Renal pelvis (tissue), 12 donors: ENCODE results near the gene LSM5. TPM values are rescaled to one million over a fixed set of nuclear protein-coding genes. Genes with fewer than 3 reads are reported as not detected.

Experiments used
- DNase-seq: peaks from one replicate; pipeline ENCODE4 v3.0.0-alpha.2; 2013
- long read RNA-seq, 16 experiments: transcript quantifications; one replicate each; lab custom pipeline, GENCODE V29; 2026
- polyA plus RNA-seq, 3 donors: library from polyadenylated mRNA; unstranded; fragments of 120-200 nt; gene quantifications; one replicate each; pipeline ENCODE4 v1.2.1, GENCODE V29; 2013; ENCODE audit not compliant: insufficient read length in 3 of 3

Gene LSM5
- polyA plus RNA-seq: 10 to 100 TPM; 63.4 to 80.9 (median 76.0) TPM
- long read RNA-seq, donor 1, transcript LSM5-208 (5 exons, 2,258 nt): major isoform, 48 of 62 reads
- long read RNA-seq, donor 1, transcript LSM5-204 (5 exons, 740 nt): minor isoform, 7 of 62 reads
- long read RNA-seq, donor 1, partial matches to known transcripts: 5 of 62 reads
- long read RNA-seq, donor 1, other reads (novel, unspliced or antisense): 0 of 62 reads
- long read RNA-seq, donor 2, transcript LSM5-208 (5 exons, 2,258 nt): major isoform, 68 of 84 reads
- long read RNA-seq, donor 2, transcript LSM5-204 (5 exons, 740 nt): minor isoform, 7 of 84 reads
- long read RNA-seq, donor 2, partial matches to known transcripts: 0 of 84 reads
- long read RNA-seq, donor 2, other reads (novel, unspliced or antisense): 5 of 84 reads
- long read RNA-seq, donor 3, transcript LSM5-208 (5 exons, 2,258 nt): major isoform, 59 of 81 reads
- long read RNA-seq, donor 3, partial matches to known transcripts: 11 of 81 reads
- long read RNA-seq, donor 3, other reads (novel, unspliced or antisense): 6 of 81 reads
- long read RNA-seq, donor 4, transcript LSM5-208 (5 exons, 2,258 nt): major isoform, 64 of 80 reads
- long read RNA-seq, donor 4, partial matches to known transcripts: 7 of 80 reads
- long read RNA-seq, donor 4, other reads (novel, unspliced or antisense): 0 of 80 reads
- long read RNA-seq, donor 5, transcript LSM5-208 (5 exons, 2,258 nt): major isoform, 38 of 43 reads
- long read RNA-seq, donor 5, partial matches to known transcripts: 0 of 43 reads
- long read RNA-seq, donor 5, other reads (novel, unspliced or antisense): 0 of 43 reads
- long read RNA-seq, donor 6, transcript LSM5-208 (5 exons, 2,258 nt): major isoform, 35 of 44 reads
- long read RNA-seq, donor 6, partial matches to known transcripts: 5 of 44 reads
- long read RNA-seq, donor 6, other reads (novel, unspliced or antisense): 0 of 44 reads
- long read RNA-seq, donor 7, transcript LSM5-208 (5 exons, 2,258 nt): major isoform, 60 of 79 reads
- long read RNA-seq, donor 7, transcript LSM5-204 (5 exons, 740 nt): minor isoform, 5 of 79 reads
- long read RNA-seq, donor 7, partial matches to known transcripts: 12 of 79 reads
- long read RNA-seq, donor 7, other reads (novel, unspliced or antisense): 0 of 79 reads
- long read RNA-seq, donor 8, transcript LSM5-208 (5 exons, 2,258 nt): major isoform, 38 of 43 reads
- long read RNA-seq, donor 8, partial matches to known transcripts: 0 of 43 reads
- long read RNA-seq, donor 8, other reads (novel, unspliced or antisense): 0 of 43 reads
- long read RNA-seq, donor 9, transcript LSM5-208 (5 exons, 2,258 nt): major isoform, 63 of 99 reads
- long read RNA-seq, donor 9, partial matches to known transcripts: 19 of 99 reads
- long read RNA-seq, donor 9, other reads (novel, unspliced or antisense): 6 of 99 reads
- long read RNA-seq, donor 10, transcript LSM5-204 (5 exons, 740 nt): minor isoform, 6 of 84 reads
- long read RNA-seq, donor 10, transcript LSM5-208 (5 exons, 2,258 nt): major isoform, 63 of 84 reads
- long read RNA-seq, donor 10, partial matches to known transcripts: 12 of 84 reads
- long read RNA-seq, donor 10, other reads (novel, unspliced or antisense): 0 of 84 reads
- long read RNA-seq, donor 11, transcript LSM5-208 (5 exons, 2,258 nt): major isoform, 40 of 43 reads
- long read RNA-seq, donor 11, partial matches to known transcripts: 0 of 43 reads
- long read RNA-seq, donor 11, other reads (novel, unspliced or antisense): 0 of 43 reads
- long read RNA-seq, donor 12, transcript LSM5-208 (5 exons, 2,258 nt): major isoform, 59 of 83 reads
- long read RNA-seq, donor 12, partial matches to known transcripts: 15 of 83 reads
- long read RNA-seq, donor 12, other reads (novel, unspliced or antisense): 0 of 83 reads
- long read RNA-seq, donor 13, transcript LSM5-208 (5 exons, 2,258 nt): major isoform, 35 of 52 reads
- long read RNA-seq, donor 13, partial matches to known transcripts: 11 of 52 reads
- long read RNA-seq, donor 13, other reads (novel, unspliced or antisense): 0 of 52 reads
- long read RNA-seq, donor 14, transcript LSM5-208 (5 exons, 2,258 nt): major isoform, 91 of 133 reads
- long read RNA-seq, donor 14, transcript LSM5-204 (5 exons, 740 nt): minor isoform, 9 of 133 reads
- long read RNA-seq, donor 14, partial matches to known transcripts: 23 of 133 reads
- long read RNA-seq, donor 14, other reads (novel, unspliced or antisense): 6 of 133 reads
- long read RNA-seq, donor 15, transcript LSM5-208 (5 exons, 2,258 nt): major isoform, 77 of 99 reads
- long read RNA-seq, donor 15, partial matches to known transcripts: 6 of 99 reads
- long read RNA-seq, donor 15, other reads (novel, unspliced or antisense): 5 of 99 reads
- long read RNA-seq, donor 16, transcript LSM5-208 (5 exons, 2,258 nt): major isoform, 50 of 77 reads
- long read RNA-seq, donor 16, partial matches to known transcripts: 16 of 77 reads
- long read RNA-seq, donor 16, other reads (novel, unspliced or antisense): 0 of 77 reads

DNA sequence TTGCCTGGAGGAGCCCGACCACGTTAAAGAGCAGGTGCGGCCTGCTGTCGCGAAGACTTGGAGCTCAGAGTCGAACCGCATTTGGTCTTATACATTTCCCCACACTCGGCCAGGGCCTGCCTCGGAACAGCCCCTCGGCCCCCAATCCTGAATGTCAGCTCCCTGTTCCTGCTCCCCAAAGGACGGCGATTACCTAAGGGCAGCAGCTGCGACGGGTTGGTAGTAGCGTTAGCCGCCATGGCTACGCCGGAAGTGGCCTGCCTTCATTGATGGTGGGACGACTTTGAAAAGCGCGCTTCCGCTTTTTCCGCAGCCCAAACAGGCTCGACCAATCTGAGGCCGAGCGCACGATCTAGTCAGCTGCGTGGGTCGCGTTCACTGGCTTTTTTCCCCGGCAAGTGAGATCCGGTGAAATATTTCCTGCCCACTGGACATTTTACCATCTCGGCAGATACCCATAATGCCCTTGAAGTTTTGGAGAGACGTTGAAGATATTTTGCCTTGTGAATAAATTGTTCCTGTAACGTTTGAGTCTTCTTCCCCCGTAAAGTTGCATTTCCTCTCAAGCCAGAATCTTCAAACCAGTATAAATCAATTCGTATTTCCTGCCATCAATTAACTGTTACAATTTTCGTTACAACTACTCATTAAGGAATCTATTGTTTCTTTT is at the start of gene LSM5:
LSM5 (minus strand) TSS at position 254 of the 670 bp plus-strand sequence; CDS start at position 239, 15 bp downstream.
- peak; percentile 92 for DNase-seq

DNA sequence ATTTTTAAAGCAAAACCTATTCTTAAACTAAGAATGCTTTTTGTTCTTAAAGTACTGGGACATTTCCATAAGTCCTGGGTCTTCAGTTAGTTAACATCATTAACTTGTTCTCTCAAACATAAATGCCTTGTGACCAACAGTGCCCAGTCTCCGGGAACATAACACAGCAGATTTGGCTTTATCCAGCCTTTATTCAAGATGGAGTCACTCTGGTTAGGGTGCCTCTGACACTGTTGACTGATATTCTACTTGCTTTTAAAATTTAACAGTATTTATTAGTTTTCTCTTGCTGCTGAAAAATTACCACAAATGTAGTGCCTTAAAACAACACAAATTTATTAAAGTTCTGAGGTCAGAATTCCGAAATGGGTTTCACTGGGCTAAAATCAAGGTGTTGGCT is 49.2 kb upstream of the LSM5 start:
- DNase-seq: no peak

DNA sequence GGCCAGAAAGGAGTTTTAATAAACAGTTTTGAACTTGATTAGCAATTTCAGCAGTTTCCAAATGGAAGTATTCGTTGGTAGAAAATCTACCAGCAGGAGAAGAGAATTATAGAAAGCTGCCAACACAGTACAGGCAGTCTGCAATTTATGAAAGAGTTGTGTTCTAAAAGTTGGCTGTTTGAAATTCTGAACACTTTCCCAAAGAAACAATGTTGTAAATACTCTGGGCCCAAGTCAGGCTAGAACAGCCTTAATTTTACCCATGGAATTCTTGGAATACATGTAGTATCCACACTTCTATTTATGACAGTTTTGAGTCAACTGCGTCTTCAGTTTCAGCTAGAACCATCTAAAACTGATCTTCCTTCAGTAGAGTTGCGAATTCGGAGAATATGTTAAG is 47.6 kb upstream of the LSM5 start:
- no peak for DNase-seq

DNA sequence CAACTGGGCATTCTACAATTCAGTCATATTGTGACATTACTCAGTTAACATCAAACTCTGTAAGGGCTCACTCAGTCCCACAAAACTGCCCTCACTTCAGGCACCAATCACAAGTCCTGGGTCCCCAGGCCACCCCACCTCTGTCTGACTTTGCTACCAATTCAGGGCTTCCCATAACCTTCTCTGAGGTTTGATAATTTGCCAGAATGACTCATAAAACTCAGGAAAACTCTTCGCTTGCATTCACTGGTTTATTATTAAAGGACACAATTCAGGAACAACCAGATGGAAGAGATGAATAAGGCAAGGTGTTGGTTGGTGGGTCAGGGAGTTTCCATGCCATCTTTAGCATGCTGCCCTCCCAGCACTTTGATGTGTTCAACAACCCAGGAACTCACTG is 46.4 kb upstream of the LSM5 start:
- no peak for DNase-seq

DNA sequence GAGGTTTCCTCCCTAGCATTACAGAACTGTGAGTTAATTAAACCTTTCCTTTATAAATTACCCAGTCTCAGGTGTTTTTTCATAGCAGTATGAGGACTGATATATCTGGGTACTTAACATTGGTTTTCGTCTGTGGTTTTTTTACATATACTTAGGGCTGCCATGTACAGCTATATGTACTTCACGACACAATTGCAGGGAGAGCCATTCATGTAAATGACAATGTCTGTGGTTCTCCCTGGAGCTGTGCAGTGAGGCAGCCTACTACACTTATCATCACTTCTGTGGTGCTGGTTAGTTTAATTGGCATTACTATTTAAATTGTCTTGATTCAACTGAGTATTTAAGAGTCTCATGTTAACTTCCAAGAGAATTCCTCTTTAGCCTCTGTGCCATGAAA is 45.8 kb upstream of the LSM5 start:
- no peak for DNase-seq

DNA sequence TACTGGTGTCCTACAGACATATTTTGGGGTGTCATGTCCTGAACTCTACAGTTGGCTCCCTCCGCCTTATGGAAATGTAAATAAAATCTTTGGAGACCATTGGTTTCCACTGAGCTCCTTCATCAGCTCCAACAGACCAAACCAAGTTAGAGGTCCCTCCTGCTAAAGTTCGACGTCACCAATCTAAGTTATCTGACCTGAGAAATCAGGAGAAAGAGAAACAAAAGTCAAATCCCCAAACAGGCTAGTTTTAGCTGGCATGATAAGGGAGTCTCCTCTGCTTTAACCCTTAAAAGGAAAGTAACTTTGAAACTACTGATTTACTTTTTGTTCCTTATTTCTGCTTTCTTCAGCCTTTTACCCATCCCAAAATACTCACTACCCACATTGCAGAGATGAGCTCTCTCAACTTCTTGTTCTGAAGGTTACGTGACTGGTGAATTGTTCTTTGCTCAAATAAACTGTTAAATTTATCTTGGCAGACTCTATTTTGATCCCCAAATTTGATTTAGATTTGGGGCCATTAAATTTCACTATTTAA is 45.1 kb upstream of the LSM5 start:
- no peak for DNase-seq

DNA sequence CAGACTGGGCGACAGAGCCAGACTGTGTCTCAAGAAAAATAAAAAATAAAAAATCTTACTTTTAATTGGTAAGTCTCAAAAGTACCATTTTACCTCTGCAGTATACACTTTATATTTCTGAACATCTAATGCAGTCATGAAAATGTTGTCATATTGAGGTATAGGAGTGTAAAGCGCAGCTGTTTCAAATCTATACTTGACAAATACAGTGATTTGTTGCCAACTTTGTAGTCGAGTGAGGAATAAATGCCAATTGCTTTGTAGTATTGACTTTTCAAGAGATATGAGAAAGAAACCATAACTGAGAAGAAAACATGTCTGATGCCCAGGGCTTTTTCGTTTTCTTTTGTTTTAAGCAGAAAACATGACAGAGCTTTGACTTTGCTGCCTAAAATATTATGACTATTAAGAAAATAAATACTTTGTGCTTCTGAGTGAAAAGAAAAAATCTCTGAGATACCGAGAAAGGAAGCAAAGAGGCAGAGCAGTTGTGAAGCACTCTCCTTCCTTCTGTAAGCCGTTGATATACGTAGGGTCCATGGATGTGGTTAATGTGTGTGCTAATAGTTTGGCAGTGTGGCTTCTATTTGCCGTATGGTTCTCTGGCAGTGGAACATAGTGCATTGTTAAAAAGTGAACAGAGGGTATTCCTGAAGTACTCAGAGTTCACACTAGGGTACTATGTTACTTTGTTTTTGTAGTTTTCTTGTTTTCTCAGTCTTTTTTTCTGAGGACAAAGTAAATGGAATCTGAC is 43.3 kb upstream of the LSM5 start:
- no peak for DNase-seq

DNA sequence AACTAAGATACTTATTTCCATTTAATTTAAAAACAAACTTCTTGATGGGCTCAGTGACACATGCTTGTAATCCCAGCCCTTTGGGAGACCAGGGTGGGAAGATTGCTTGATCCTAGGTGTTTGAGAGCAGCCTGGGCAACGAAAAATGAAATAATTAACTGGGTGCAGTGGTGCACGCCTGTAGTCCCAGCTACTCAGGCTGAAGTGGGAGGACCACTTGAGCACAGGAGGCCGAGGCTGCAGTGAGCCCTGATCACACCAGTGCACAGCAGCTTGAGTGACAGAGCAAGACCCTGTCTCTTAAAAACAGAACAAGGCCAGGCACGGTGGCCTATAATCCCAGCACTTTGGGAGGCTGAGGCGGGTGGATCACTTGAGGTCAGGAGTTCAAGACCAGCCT is 42.5 kb upstream of the LSM5 start:
- no peak for DNase-seq

DNA sequence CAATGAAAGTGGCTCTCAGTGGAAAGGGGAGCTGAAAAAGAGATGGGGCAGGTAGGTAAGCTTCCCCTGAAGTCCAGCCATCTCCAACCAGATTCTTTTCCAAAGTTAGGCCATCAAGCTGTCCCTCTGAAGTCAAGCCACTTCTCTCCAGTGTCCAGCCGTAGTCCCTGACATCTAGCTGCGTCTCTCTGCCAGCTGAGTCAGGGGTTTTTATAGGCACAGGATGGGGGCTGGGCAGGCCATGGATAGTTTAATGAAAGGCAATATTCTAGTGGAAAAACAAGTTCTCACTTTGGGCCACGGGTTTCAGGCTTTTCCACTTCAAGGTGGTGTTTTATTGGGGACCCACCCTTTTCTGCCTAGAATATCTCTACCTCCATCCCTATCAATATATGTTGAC is 41.9 kb upstream of the LSM5 start:
- no peak for DNase-seq

DNA sequence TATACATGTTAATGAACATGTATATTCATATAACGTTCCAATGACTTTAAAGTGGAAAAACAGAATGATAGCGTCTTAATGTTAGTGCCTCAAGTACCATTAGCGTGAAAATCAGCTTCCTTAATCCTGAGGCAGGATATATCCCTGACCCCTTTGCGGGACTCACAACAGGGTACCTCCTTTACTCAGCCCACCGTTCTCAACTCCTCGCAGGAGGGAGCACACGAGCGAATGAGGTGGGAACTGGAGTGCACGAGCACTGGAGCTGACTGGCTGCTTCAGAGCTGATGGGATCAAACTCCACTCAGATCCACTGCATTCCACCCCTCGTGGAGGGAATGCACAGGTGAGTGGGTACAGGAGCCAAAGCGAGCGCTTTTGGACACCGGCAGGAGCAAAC is 41.2 kb upstream of the LSM5 start:
- DNase-seq: no peak

DNA sequence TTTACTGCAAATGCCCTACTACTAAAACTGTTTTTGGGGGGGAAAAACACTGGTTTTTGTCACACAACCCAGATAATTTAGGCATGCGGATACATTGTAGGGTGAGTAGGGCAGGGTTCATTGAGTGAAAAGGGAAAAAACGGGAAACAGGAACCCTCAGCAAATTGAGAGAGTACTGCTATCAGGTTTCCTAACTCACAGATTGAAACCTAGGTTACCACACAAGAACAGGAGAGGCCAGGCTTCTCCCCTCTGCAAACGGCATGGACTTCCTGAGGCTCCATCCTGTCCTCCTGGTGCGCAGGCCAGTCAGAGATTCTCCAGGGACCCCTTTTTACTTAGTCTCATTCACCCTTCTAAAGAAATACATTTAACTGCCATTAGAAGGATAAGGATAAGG is 35.7 kb upstream of the LSM5 start:
- DNase-seq: no peak

DNA sequence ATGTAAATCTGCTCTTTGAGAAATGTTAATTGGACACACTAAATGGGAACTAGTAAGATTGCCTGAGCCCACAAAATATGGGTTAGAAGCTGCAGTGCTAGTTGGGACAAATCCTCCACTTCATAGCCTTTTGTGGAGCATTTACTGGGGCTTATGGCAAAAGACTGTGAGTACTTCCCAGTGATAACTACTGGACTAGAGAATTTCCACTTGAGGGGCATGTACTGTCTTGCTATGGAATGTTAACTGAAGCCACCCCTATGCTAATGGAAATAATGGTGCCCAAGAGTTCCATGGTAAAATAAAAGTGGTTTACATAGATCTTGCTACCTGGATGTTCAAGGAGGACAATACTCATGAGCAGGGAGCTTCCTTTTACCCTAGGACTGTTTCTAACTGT is 34.5 kb upstream of the LSM5 start:
- no peak for DNase-seq

DNA sequence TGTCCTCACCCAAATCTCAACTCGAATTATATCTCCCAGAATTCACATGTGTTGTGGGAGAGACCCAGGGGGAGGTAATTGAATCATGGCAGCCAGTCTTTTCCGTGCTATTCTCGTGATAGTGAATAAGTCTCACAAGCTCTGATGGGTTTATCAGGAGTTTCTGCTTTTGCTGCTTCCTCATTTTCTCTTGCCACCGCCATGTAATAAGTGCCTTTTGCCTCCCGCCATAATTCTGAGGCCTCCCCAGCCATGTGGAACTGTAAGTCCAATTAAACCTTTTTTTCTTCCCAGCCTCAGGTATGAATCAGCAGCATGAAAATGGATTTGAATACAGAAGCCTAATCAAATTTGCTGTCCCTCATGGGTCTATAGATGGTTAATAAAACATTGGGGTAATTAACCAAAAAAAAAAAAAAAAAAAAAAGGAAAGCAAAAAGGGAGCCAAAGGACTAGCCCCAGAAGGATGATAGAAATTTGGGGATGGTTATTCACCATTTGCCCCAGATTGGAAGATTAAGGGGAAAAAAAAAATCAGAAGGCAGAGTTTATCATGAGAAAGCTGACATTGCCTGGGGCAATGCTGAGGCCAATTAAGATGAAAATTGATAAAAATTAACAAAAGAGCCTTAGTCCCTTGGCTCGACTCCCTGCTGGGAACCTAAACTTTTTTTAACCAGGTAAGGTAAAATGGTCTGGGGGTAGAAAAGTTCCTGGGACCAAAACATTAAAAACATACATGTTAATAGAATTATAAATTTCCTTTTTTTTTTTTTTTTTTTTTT is 32.8 kb upstream of the LSM5 start:
- no peak for DNase-seq

DNA sequence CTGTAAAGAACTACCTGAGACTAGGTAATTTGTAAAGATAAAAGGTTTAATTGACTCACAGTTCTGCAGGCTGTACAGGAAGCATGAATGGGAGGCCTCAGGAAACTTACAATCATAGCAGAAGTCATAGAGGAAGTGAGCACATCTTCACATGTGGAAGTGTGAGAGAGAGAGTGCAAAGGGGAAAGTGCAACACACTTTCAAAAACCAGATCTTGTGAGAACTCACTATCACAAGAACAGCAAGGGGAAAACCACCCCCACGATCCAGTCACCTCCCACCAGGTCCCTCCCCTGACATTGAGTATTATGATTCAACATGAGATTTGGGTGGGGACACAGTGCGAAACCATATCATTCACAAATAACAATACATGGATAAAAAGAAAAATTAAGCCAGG is 29.6 kb upstream of the LSM5 start:
- no peak for DNase-seq

DNA sequence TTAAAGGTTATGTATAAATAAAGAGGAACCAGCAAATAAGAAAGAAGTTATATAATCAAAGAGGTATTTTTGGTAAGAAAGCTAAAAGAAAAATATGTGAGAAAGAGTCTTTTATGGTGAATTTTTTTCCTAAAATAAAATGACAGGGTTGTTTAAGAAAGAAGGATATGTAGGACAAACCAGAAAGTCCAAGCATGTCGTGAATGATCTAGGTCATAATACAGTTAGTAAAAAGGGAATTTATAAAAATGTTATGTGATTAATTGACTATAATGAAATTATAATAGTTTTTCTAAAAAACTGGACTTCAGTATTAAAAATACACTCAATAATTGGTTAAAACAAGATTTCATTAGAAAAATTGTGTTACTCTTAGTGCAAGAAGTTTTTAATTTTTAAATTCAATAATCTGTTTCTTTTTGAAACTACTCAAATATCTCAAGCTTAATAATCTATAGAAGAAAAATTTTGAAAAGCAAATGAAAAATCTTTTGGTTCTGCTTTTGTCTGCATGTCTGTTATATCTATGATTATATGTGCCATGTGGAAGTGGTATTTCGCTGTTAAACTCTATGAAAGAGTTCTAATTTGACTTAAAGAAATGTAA is 28.5 kb upstream of the LSM5 start:
- DNase-seq: peak; percentile 34

DNA sequence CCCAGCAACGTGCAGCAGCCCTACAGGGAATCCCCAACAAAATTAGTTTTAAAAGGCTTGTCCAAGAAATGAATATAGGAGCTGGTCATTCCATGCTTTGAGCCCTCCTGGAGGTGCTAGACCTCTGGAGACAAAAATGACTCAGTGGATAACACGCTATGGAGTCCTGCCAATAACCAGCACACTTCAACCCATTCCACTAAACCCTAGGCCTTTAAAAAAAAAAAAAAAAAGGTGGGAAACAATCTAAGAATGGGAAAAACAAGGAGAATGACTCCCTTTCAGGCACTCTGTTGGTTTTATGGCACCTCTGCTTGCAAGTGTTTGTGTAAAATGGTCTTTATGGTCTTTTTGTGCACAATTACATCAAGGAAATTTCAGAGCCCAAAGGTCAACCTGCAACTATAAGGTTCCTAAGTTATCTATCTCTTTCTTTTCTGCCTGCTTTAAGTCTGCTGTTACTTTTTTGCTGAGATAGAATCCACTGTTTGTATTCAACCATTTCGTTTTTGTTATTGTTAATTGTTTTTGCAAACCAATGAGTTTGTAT is 26.4 kb upstream of the LSM5 start:
- no peak for DNase-seq
